Measurements from ENCODE around the gene MRC1. TPM values are rescaled to one million over a fixed set of nuclear protein-coding genes. Genes with fewer than 3 reads are reported as not detected.

Gene MRC1
- total and polyA plus RNA-seq, 9 of the 15 experiments (the other 6 are each of a cell fraction or from before 2014, with no cell fraction given), result 0.01 to 0.20 (median 0.03) TPM; not detected in 5

DNA sequence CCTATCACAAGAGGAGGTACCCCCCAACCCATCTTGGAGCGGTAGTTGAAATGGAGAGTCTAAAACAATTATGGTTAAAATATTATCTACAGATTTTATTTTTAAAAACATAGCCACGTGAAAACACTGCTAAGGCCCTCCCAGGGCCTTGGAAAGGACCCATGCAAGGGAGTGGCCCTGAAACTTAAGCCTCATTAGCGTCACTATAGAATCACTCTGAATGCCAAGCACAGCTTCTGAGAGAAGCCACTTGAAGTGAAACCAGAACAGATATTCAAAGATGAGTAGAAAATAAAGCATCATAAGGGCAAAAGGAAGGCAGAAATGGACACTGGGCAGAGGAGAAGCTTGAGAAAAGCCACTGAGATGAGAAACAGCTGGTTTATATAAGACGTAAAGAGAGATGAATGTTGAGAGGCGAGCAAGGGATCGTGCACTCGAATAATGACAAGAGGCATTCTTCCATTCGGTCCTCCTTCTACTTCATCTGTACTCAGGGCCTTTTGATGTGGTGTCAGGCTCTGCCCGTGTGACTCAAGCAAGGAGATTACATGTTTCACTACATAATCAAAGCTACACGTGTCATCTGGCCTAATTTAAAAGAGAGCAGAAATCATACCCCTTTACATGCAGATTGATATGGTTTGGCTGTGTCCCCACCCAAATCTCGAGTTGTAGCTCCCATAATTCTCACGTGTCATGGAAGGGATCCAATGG, 109.2 kb downstream of the MRC1 start:
- H3K4me2 ChIP-seq (ENCODE audit: insufficient read depth, low read length), result no peak overlapping the region
- H2AFZ ChIP-seq (ENCODE audit: low read depth, low read length), result no peak overlapping the region
- BruUV-seq (replicated peaks), result no TSS peak
- CTCF ChIA-PET (ENCODE audit: low intra/inter-chr PET ratio), result no interaction called here
- ATAC-seq (no peak), FAIRE-seq (peak; percentile 29), DNase-seq (ENCODE audit: extremely low read depth in 1 of 4, low spot score in 3 of 4) (no peak)
- H3K4me1 ChIP-seq (replicated peaks in 1 of 2; ENCODE audit: control insufficient read depth in 2 of 2, insufficient read depth in 2 of 2, low read length in 2 of 2), result no peaks in the 10 kb centered on the region
- 0% methylated on average over 12 of the region's 12 CpGs for WGBS (ENCODE audit: insufficient coverage, low coverage, missing lambda C conversion rate)
- in situ Hi-C loops (cut with MboI) (no loop called here), intact Hi-C loops (cut with micrococcal nuclease) (no loop called here)
- no peaks in the 10 kb centered on the region for H3K36me3 ChIP-seq (ENCODE audit: control insufficient read depth, insufficient read depth, low read length)
- H3K27me3 ChIP-seq (ENCODE audit: control insufficient read depth in 2 of 2, insufficient read depth in 2 of 2, low read length in 2 of 2), result no peaks in the 10 kb centered on the region
- H3K9me1 ChIP-seq (ENCODE audit: control insufficient read depth, insufficient read depth, low read length), result no peaks in the 10 kb centered on the region
- H3K9me3 ChIP-seq (replicated peaks; ENCODE audit: control insufficient read depth, insufficient read depth, low read depth, low read length), result no peaks in the 10 kb centered on the region
- H3K4me3 ChIP-seq, result no peak overlapping the region
- no peaks in the 10 kb centered on the region for H4K20me1 ChIP-seq (replicated peaks; ENCODE audit: control insufficient read depth, insufficient read depth, low read length)
- no peak overlapping the region for H3K9ac ChIP-seq (ENCODE audit: insufficient read depth in 1 of 2, low read depth in 2 of 2, low read length in 2 of 2)
- POLR2A ChIA-PET, result no interaction called here
- no peak overlapping the region for H3K27ac ChIP-seq (ENCODE audit: extremely low read depth, low read depth, low read length)
- no peak for TF ChIP-seq ZNF830 (CRISPR knock-in tag; IDR thresholded peaks at IDR 0.05)
- no peak for TF ChIP-seq NR4A1 (CRISPR knock-in tag; IDR thresholded peaks at IDR 0.05)
- no peak for TF ChIP-seq NR4A1 (tag; IDR thresholded peaks at IDR 0.05)
- TF ChIP-seq PML (IDR thresholded peaks at IDR 0.05; ENCODE audit: low read length), result no peak
- no peak for TF ChIP-seq ZNF24 (IDR thresholded peaks at IDR 0.05)
- TF ChIP-seq SMARCB1 (IDR thresholded peaks at IDR 0.05; ENCODE audit: insufficient read length, low read depth), result no peak
- TF ChIP-seq BRF2 (IDR thresholded peaks at IDR 0.05; ENCODE audit: borderline replicate concordance, insufficient read depth, insufficient read length), result no peak
- TF ChIP-seq FOXP1 (CRISPR knock-in tag; IDR thresholded peaks at IDR 0.05), result no peak
- no peak for TF ChIP-seq ARID2 (IDR thresholded peaks at IDR 0.05)
- TF ChIP-seq E2F8 (IDR thresholded peaks at IDR 0.05; ENCODE audit: low read depth, partially characterized antibody), result no peak
- TF ChIP-seq MYC (IDR thresholded peaks at IDR 0.05; ENCODE audit: low read depth, low read length), result no peak
- TF ChIP-seq MYC (CRISPR knock-in tag; IDR thresholded peaks at IDR 0.05; ENCODE audit: borderline replicate concordance, low read depth), result no peak
- TF ChIP-seq, protein P1, sequence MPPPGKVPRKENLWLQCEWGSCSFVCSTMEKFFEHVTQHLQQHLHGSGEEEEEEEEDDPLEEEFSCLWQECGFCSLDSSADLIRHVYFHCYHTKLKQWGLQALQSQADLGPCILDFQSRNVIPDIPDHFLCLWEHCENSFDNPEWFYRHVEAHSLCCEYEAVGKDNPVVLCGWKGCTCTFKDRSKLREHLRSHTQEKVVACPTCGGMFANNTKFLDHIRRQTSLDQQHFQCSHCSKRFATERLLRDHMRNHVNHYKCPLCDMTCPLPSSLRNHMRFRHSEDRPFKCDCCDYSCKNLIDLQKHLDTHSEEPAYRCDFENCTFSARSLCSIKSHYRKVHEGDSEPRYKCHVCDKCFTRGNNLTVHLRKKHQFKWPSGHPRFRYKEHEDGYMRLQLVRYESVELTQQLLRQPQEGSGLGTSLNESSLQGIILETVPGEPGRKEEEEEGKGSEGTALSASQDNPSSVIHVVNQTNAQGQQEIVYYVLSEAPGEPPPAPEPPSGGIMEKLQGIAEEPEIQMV (tag; conservative IDR thresholded peaks at IDR 0.05; ENCODE audit: low read depth), result no peak
- TF ChIP-seq, protein P2, sequence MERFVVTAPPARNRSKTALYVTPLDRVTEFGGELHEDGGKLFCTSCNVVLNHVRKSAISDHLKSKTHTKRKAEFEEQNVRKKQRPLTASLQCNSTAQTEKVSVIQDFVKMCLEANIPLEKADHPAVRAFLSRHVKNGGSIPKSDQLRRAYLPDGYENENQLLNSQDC (CRISPR knock-in tag; IDR thresholded peaks at IDR 0.05), result no peak
- TF ChIP-seq, protein P3, sequence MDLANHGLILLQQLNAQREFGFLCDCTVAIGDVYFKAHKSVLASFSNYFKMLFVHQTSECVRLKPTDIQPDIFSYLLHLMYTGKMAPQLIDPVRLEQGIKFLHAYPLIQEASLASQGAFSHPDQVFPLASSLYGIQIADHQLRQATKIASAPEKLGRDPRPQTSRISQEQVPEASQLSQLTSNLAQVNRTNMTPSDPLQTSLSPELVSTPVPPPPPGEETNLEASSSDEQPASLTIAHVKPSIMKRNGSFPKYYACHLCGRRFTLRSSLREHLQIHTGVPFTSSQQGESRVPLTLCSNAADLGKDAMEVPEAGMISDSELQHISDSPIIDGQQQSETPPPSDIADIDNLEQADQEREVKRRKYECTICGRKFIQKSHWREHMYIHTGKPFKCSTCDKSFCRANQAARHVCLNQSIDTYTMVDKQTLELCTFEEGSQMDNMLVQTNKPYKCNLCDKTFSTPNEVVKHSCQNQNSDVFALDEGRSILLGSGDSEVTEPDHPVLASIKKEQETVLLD (IDR thresholded peaks at IDR 0.05), result no peak
- no peaks in the 10 kb centered on the region for H3K79me2 ChIP-seq (ENCODE audit: control insufficient read depth, insufficient read depth, low read length)

All from K562 (cell line).